HCT116 (cell line): ENCODE results near the gene LRRC1. TPM values are rescaled to one million over a fixed set of nuclear protein-coding genes. Genes with fewer than 3 reads are reported as not detected.

Experiments used
- ATAC-seq: fragments of 200-7000 bp; cut with Tn5 transposase; 2 replicates; pipeline ENCODE4 v1.9.1; 2020; ENCODE audit warnings: mild to moderate bottlenecking, moderate library complexity
- BruUV-seq: library from RNA; stranded (reverse); fragments of 400-500 nt; replicated peaks from 2 replicates; lab custom pipeline; 2021; lab: Mats Ljungman, UMichigan
- CTCF ChIA-PET: fragments of 300-600 bp; sonication (Branson Sonifier 250); formaldehyde crosslinking; loops from one replicate; lab custom pipeline; 2021; ENCODE audit warnings: antibody characterized with exemption; lab: Charles Lee
- POLR2A ChIA-PET: fragments of 300-600, 350-600 bp; sonication (Branson Sonifier 250); formaldehyde crosslinking; loops from one replicate; lab custom pipeline; 2021; ENCODE audit warnings: antibody characterized with exemption; lab: Charles Lee
- RAD21 ChIA-PET, 2 experiments: fragments of 300-600 bp; sonication (Branson Sonifier 250); formaldehyde crosslinking; loops; one replicate each; lab custom pipeline; 2023; ENCODE audit warnings: low total read pairs in 2 of 2; ENCODE audit not compliant: uncharacterized antibody in 2 of 2, unreplicated experiment in 2 of 2, low non-redundant PET in 1 of 2; lab: Charles Lee
- DNase-seq: peaks from one replicate; pipeline ENCODE4 v3.0.0-alpha.2; 2010; ENCODE audit warnings: low read depth, low spot score
- H2AFZ ChIP-seq: fragments of 200-600 bp; shearing (Covaris generic), sonication (generic); 2 replicates; pipeline ENCODE4 v1.6.1; 2017; ENCODE audit warnings: low read depth, mixed run types, mixed read lengths, antibody characterized with exemption, low read length; ENCODE audit not compliant: poor library complexity, severe bottlenecking
- H3K27ac ChIP-seq: 2 replicates; pipeline ENCODE4 v1.5.1; 2012; ENCODE audit warnings: low read depth, low read length
- H3K27me3 ChIP-seq: fragments of 200-600 bp; sonication (generic); 2 replicates; pipeline ENCODE4 v1.6.1; 2016; ENCODE audit warnings: mixed run types, low read length, mixed read lengths; ENCODE audit not compliant: insufficient read depth
- H3K36me3 ChIP-seq, 2 experiments: fragments of 200-500 bp in 1 of 2; fragments of 200-600 bp in 1 of 2; sonication (Bioruptor generic) in 1 of 2; sonication (generic) in 1 of 2; 2 replicates each; pipeline versions ENCODE4 v1.5.1 to v1.6.1; 2014 to 2016; ENCODE audit warnings: low read length in 2 of 2, inconsistent platforms in 1 of 2, mixed read lengths in 1 of 2, mixed run types in 1 of 2; ENCODE audit not compliant: insufficient read depth in 2 of 2, control insufficient read depth in 1 of 2
- H3K4me1 ChIP-seq, 2 experiments: fragments of 200-600 bp in 1 of 2; sonication (generic) in 1 of 2; 2 replicates each; pipeline versions ENCODE4 v1.5.1 to v1.6.1; 2012 to 2017; ENCODE audit warnings: low read length in 2 of 2, inconsistent platforms in 1 of 2, mild to moderate bottlenecking in 1 of 2, mixed read lengths in 1 of 2, mixed run types in 1 of 2, moderate library complexity in 1 of 2; ENCODE audit not compliant: insufficient read depth in 2 of 2, control insufficient read depth in 1 of 2
- H3K4me2 ChIP-seq: fragments of 200-600 bp; sonication (generic); 2 replicates; pipeline ENCODE4 v1.6.1; 2017; ENCODE audit warnings: mixed run types, low read length, mixed read lengths
- H3K4me3 ChIP-seq, 2 experiments: fragments of 200-600 bp in 1 of 2; sonication (generic) in 1 of 2; replicated peaks in 1 of 2; 2 replicates each; pipeline ENCODE4 v1.5.1; 2011 to 2016; ENCODE audit warnings: low read length in 2 of 2, control low read depth in 1 of 2, low read depth in 1 of 2, mild to moderate bottlenecking in 1 of 2, mixed read lengths in 1 of 2, mixed run types in 1 of 2
- H3K79me2 ChIP-seq: fragments of 200-600 bp; sonication (generic); 2 replicates; pipeline ENCODE4 v1.6.1; 2017; ENCODE audit warnings: mild to moderate bottlenecking, mixed run types, low read length, moderate library complexity, mixed read lengths; ENCODE audit not compliant: insufficient read depth
- H3K9ac ChIP-seq: fragments of 200-600 bp; sonication (generic); 2 replicates; pipeline ENCODE4 v1.6.1; 2016; ENCODE audit warnings: low read length, mixed read lengths
- H3K9me2 ChIP-seq: fragments of 200-600 bp; sonication (generic), shearing (Covaris generic); 2 replicates; pipeline ENCODE4 v1.6.1; 2017; ENCODE audit warnings: mixed run types, mild to moderate bottlenecking, moderate library complexity; ENCODE audit not compliant: insufficient read depth
- H3K9me3 ChIP-seq, 2 experiments: fragments of 200-500 bp in 1 of 2; fragments of 200-600 bp in 1 of 2; sonication (Bioruptor generic) in 1 of 2; sonication (generic) in 1 of 2; 2 replicates each; pipeline ENCODE4 v1.6.1; 2014 to 2017; ENCODE audit warnings: low read length in 2 of 2, mixed read lengths in 2 of 2, inconsistent platforms in 1 of 2, low read depth in 1 of 2, mild to moderate bottlenecking in 1 of 2, mixed run types in 1 of 2, moderate library complexity in 1 of 2; ENCODE audit not compliant: control insufficient read depth in 1 of 2, insufficient read depth in 1 of 2
- H4K20me1 ChIP-seq: fragments of 200-600 bp; sonication (generic), shearing (Covaris generic); 2 replicates; pipeline ENCODE4 v1.6.1; 2017; ENCODE audit warnings: mixed run types, mild to moderate bottlenecking, moderate library complexity; ENCODE audit not compliant: insufficient read depth
- CEBPB ChIP-seq: IDR thresholded peaks from 2 replicates; pipeline ENCODE4 v1.6.1; 2012; ENCODE audit warnings: low read depth
- EGR1 ChIP-seq: IDR thresholded peaks from 2 replicates; pipeline ENCODE4 v1.6.1; 2012; ENCODE audit warnings: low read depth
- ELF1 ChIP-seq: IDR thresholded peaks from 2 replicates; pipeline ENCODE4 v1.6.1; 2012; ENCODE audit warnings: low read depth, borderline replicate concordance
- FOSL1 ChIP-seq: IDR thresholded peaks from 2 replicates; pipeline ENCODE4 v1.6.1; 2012; ENCODE audit warnings: low read depth
- JUND ChIP-seq: IDR thresholded peaks from 2 replicates; pipeline ENCODE4 v1.6.1; 2012
- POLR2A ChIP-seq: IDR thresholded peaks from 2 replicates; pipeline ENCODE4 v1.7.0; 2011; ENCODE audit warnings: borderline replicate concordance; ENCODE audit not compliant: insufficient read depth, insufficient read length; ENCODE audit errors: extremely low read depth
- POLR2AphosphoS5 ChIP-seq: IDR thresholded peaks from 2 replicates; pipeline ENCODE4 v1.6.1; 2011; ENCODE audit warnings: mild to moderate bottlenecking, low read depth, low read length, moderate library complexity
- SIN3A ChIP-seq: IDR thresholded peaks from 2 replicates; pipeline ENCODE4 v1.6.1; 2012; ENCODE audit warnings: low read depth
- SP1 ChIP-seq: IDR thresholded peaks from 2 replicates; pipeline ENCODE4 v1.6.1; 2012; ENCODE audit warnings: low read depth
- TCF7L2 ChIP-seq: IDR thresholded peaks from 2 replicates; pipeline ENCODE4 v1.7.0; 2011; ENCODE audit warnings: borderline replicate concordance, inconsistent platforms; ENCODE audit not compliant: insufficient read depth, insufficient read length; ENCODE audit errors: extremely low read depth
- YY1 ChIP-seq: IDR thresholded peaks from 2 replicates; pipeline ENCODE4 v1.6.1; 2011; ENCODE audit warnings: low read length, low read depth, moderate library complexity, mild to moderate bottlenecking; ENCODE audit not compliant: insufficient replicate concordance; ENCODE audit errors: extremely low read depth
- ZFX ChIP-seq: fragments of 450-650 bp; IDR thresholded peaks from 2 replicates; pipeline ENCODE4 v1.6.1; 2017
- ZNF274 ChIP-seq: fragments of 200-500 bp; sonication (Bioruptor generic); IDR thresholded peaks from 2 replicates; pipeline ENCODE4 v1.6.1; 2014; ENCODE audit warnings: mild to moderate bottlenecking, low read depth, low read length, inconsistent platforms
- intact Hi-C: fragments of 100-400 bp; cut with micrococcal nuclease; formaldehyde crosslinking; loops from 2 replicates; pipeline ENCODE4 v1.10.0; 2022
- total RNA-seq: library from RNA; stranded (reverse); gene quantifications from one replicate; pipeline ENCODE4 v1.2.1, GENCODE V29; 2021; ENCODE audit not compliant: unreplicated experiment
- TF ChIP-seq, protein P1 (sequence below): IDR thresholded peaks from 2 replicates; pipeline ENCODE4 v1.6.1; 2012
- TF ChIP-seq, protein P2 (sequence below): IDR thresholded peaks from 2 replicates; pipeline ENCODE4 v1.6.1; 2011; ENCODE audit warnings: mild to moderate bottlenecking, low read length, moderate library complexity; ENCODE audit not compliant: insufficient replicate concordance; ENCODE audit errors: extremely low read depth
- TF ChIP-seq, protein P3 (sequence below): IDR thresholded peaks from 2 replicates; pipeline ENCODE4 v1.6.1; 2012

The LRRC1 gene
- total RNA-seq, 1 experiment from 2014 or later = 19.8 TPM

DNA sequence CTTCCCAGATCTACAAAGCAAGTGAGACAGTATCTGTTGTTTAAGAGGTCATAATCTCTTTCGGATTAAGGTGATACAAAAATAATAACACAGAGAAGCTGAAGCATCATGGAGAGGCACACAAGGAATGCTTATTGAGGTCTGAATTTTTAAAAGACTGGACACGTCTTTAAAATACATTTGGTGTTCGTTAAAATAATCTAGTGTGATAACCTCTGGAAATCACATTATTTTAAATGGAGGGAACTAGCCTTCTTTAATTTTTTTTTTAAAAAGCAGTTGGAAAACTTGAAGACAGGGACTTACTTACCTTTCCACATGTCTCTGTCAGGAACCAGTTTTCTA, 1.9 kb upstream of the LRRC1 start:
- TSS peak; percentile 56 for BruUV-seq
- Histone ChIP-seq H3K9me3 (0 out of 4 replicates have a peak, but pooled peaks cover 4 to 5% of the 10 kb centered on the region in 2 experiments), H3K27ac (peak overlapping the region; percentile 92)
- TF ChIP-seq CEBPB (no peak), EGR1 (no peak), TCF7L2 (no peak), JUND (no peak)
- TF ChIP-seq, all 23 proteins: peak for 0
- CTCF ChIA-PET = interaction anchor here (1.0 to 2.4 kb wide), 2 partner anchors 64 to 163 kb away, joined by 3 to 14 read pairs; no protein-coding TSS in a partner anchor
- Histone ChIP-seq H3K4me3 (peak overlapping the region; percentile 65 to 75), H3K4me1 (peaks cover 16 to 33% of the 10 kb centered on the region in 2 experiments), H4K20me1 (no peaks in the 10 kb centered on the region), H3K4me2 (peak overlapping the region; percentile 95), H3K9ac (peak overlapping the region; percentile 76), H3K79me2 (peaks cover 29% of the 10 kb centered on the region), H2AFZ (peak overlapping the region; percentile 63), H3K9me2 (no peaks in the 10 kb centered on the region), H3K36me3 (no peaks in the 10 kb centered on the region), H3K27me3 (no peaks in the 10 kb centered on the region)
- RAD21 ChIA-PET = interaction anchor here (0.8 to 0.9 kb wide), 2 partner anchors 33 to 58 kb away, joined by 3 read pairs; no protein-coding TSS in a partner anchor
- POLR2A ChIA-PET = interaction anchor here (1.1 to 3.9 kb wide), 3 partner anchors 16 to 163 kb away, joined by 3 to 20 read pairs (median 9); no protein-coding TSS in a partner anchor
- ATAC-seq = no peak
- DNase-seq = no peak
- intact Hi-C loops = loop anchor here (5.0 kb wide), 1 partner anchor 46 kb away; no protein-coding TSS in a partner anchor

DNA sequence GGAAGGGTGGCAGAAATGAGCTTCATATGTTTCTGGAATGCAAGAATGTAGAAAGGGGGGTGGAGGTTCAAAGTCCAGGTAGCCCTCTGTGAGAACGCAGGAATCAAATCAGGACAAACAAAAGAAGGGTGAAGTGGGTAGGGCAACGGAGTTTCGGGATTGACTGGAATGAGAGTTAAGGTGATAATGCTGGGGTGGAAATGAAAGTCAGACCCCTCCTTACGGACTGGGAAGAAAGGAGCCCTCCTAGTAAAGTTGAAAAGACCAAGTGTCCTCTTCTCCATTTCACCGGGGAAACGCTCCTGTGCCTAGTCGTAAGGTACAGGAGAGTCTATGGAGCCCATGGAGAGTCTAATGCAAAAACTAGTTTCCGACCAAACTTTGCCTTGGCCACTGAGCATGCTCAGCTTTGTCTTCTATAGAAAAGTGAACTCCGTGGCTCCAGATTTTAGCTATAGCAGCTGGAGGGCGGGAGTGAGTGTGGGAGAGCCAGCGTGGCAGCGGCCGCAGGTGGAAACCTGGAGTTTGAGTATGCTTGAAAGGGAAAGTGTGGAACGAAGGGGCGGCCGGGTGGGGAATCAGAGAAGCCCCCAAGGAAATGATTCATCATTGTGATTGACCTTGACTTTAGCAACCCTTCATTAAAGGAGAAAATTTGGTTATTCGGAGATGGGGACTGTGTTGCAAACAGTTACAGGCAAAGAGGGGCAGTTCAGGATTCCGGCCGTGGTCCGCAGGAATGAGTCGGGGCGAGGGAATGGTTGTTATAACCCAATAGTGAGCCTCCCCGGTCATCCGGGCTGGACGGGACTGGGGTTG, 1.3 kb upstream of the LRRC1 start:
- no TSS peak for BruUV-seq
- Histone ChIP-seq H3K36me3 (no peaks in the 10 kb centered on the region), H3K9me2 (no peaks in the 10 kb centered on the region), H3K4me2 (peak overlapping the region; percentile 95), H3K27ac (peak overlapping the region; percentile 92), H3K9me3 (0 out of 4 replicates have a peak, but pooled peaks cover 4 to 5% of the 10 kb centered on the region in 2 experiments), H3K4me1 (peaks cover 16 to 33% of the 10 kb centered on the region in 2 experiments), H2AFZ (peak overlapping the region; percentile 63), H3K27me3 (no peaks in the 10 kb centered on the region), H3K4me3 (peak overlapping the region; percentile 65 to 75), H3K9ac (peak overlapping the region; percentile 76), H4K20me1 (no peaks in the 10 kb centered on the region), H3K79me2 (peaks cover 35% of the 10 kb centered on the region)
- ChIA-PET CTCF (interaction anchor here (1.0 to 2.4 kb wide), 6 partner anchors 59 to 300 kb away, joined by 3 to 14 read pairs (median 6); no protein-coding TSS in a partner anchor), POLR2A (interaction anchor here (0.9 to 3.9 kb wide), 4 partner anchors 15 to 162 kb away, joined by 3 to 20 read pairs (median 6); no protein-coding TSS in a partner anchor), RAD21 (interaction anchor here (0.9 to 1.4 kb wide), 3 partner anchors 59 to 65 kb away, joined by 3 to 4 read pairs (median 3); no protein-coding TSS in a partner anchor)
- ATAC-seq (peak; percentile 55), DNase-seq (peak; percentile 68)
- intact Hi-C loops = loop anchor here (1.0 to 5.0 kb wide), 3 partner anchors 46 to 163 kb away; no protein-coding TSS in a partner anchor
- TF ChIP-seq, protein P1, sequence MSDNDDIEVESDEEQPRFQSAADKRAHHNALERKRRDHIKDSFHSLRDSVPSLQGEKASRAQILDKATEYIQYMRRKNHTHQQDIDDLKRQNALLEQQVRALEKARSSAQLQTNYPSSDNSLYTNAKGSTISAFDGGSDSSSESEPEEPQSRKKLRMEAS = peak; percentile 81
- TF ChIP-seq ZNF274 (no peak), YY1 (peak; percentile 57), ELF1 (no peak; the same call in 1 of the 2 replicates), FOSL1 (peak; percentile 41; the same call in 1 of the 2 replicates), ZFX (no peak), EGR1 (0 out of 2 replicates have a peak, but pooled peaks have one; percentile 35), POLR2AphosphoS5 (peak; percentile 79), POLR2A (peak; percentile 60), CEBPB (no peak), SIN3A (peak; percentile 23; the same call in 1 of the 2 replicates), SP1 (peak; percentile 93)
- TF ChIP-seq, protein P2, sequence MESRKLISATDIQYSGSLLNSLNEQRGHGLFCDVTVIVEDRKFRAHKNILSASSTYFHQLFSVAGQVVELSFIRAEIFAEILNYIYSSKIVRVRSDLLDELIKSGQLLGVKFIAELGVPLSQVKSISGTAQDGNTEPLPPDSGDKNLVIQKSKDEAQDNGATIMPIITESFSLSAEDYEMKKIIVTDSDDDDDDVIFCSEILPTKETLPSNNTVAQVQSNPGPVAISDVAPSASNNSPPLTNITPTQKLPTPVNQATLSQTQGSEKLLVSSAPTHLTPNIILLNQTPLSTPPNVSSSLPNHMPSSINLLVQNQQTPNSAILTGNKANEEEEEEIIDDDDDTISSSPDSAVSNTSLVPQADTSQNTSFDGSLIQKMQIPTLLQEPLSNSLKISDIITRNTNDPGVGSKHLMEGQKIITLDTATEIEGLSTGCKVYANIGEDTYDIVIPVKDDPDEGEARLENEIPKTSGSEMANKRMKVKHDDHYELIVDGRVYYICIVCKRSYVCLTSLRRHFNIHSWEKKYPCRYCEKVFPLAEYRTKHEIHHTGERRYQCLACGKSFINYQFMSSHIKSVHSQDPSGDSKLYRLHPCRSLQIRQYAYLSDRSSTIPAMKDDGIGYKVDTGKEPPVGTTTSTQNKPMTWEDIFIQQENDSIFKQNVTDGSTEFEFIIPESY = no peak
- TF ChIP-seq, protein P3, sequence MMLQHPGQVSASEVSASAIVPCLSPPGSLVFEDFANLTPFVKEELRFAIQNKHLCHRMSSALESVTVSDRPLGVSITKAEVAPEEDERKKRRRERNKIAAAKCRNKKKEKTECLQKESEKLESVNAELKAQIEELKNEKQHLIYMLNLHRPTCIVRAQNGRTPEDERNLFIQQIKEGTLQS = no peak
